Thymus (tissue), 11 donors: ENCODE measurements around the gene MLH3. TPM values are rescaled to one million over a fixed set of nuclear protein-coding genes. Genes with fewer than 3 reads are reported as not detected.

Experiments
- DNase-seq, 9 donors: peaks; one replicate each; pipeline ENCODE4 v3.0.0-alpha.2; 2013; ENCODE audit warnings: low spot score in 9 of 9, low read depth in 6 of 9, missing footprints in 1 of 9
- H3K27ac ChIP-seq, 2 donors: one replicate each; pipeline ENCODE4 v1.5.1; 2013; ENCODE audit warnings: control low read depth in 1 of 2, low read depth in 1 of 2, low read length in 1 of 2, mild to moderate bottlenecking in 1 of 2, moderate library complexity in 1 of 2
- H3K27me3 ChIP-seq, 2 donors: one replicate each; pipeline ENCODE4 v1.5.1; 2013; ENCODE audit warnings: low read length in 1 of 2; ENCODE audit not compliant: control insufficient read depth in 2 of 2, insufficient read depth in 1 of 2
- H3K36me3 ChIP-seq, 2 donors: one replicate each; pipeline ENCODE4 v1.5.1; 2013; ENCODE audit warnings: low read length in 1 of 2, mild to moderate bottlenecking in 1 of 2, moderate library complexity in 1 of 2; ENCODE audit not compliant: control insufficient read depth in 2 of 2, insufficient read depth in 2 of 2
- H3K4me1 ChIP-seq, 2 donors: one replicate each; pipeline ENCODE4 v1.5.1; 2013; ENCODE audit warnings: low read length in 2 of 2; ENCODE audit not compliant: control insufficient read depth in 2 of 2, insufficient read depth in 2 of 2
- H3K4me3 ChIP-seq, 2 donors: one replicate each; pipeline ENCODE4 v1.5.1; 2013; ENCODE audit warnings: low read length in 2 of 2, control low read depth in 1 of 2, mild to moderate bottlenecking in 1 of 2
- H3K9me3 ChIP-seq, 2 donors: one replicate each; pipeline ENCODE4 v1.5.1; 2013; ENCODE audit warnings: low read length in 1 of 2, mild to moderate bottlenecking in 1 of 2; ENCODE audit not compliant: control insufficient read depth in 2 of 2, insufficient read depth in 1 of 2
- WGBS: extraction: QIAGEN DNeasy Blood & Tissue Kit; methylation state at CpG from one replicate; pipeline ENCODE4 v1.1.7; 2013; 5-methylcytosine and 5-hydroxymethylcytosine counted together
- polyA plus RNA-seq: library from polyadenylated mRNA; stranded (reverse); fragments of 200-250 nt; gene quantifications from one replicate; pipeline ENCODE4 v1.2.3, GENCODE V29; 2013
- total RNA-seq: library from RNA; stranded (reverse); fragments of 120-200 nt; gene quantifications from one replicate; pipeline ENCODE4 v1.2.4, GENCODE V29; 2013
- donor health status: healthy.

MLH3 gene
- total and polyA plus RNA-seq, 2 donors = 20.5 to 22.8 TPM

DNA sequence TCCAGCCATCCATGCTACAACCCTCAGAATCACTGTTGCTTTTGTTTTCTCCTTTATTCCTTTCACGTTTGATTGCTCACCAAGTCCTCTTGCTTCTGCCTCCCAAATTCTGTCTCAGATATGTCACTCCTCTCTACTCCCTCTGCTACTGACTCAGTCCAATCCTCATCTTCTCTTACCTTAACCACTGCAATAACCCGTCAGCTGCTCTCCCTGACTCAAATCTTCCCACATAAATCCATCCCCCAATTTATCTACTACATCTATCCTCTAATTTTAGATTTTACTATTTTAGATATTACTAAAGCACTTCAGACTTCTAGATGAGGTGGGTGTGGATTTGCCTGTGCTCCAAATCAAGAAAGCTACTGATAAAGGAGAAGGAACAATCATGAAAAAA lies 25.4 kb downstream of the MLH3 start:
- WGBS = over 99% methylated on average over 2 of the region's 2 CpGs
- Histone ChIP-seq H3K27me3 (no peaks in the 10 kb centered on the region), H3K27ac (no peak overlapping the region), H3K4me3 (no peak overlapping the region), H3K4me1 (no peaks in the 10 kb centered on the region), H3K36me3 (peaks cover 0 to 41% of the 10 kb centered on the region in 2 donors), H3K9me3 (no peaks in the 10 kb centered on the region)
- no peak for DNase-seq

DNA sequence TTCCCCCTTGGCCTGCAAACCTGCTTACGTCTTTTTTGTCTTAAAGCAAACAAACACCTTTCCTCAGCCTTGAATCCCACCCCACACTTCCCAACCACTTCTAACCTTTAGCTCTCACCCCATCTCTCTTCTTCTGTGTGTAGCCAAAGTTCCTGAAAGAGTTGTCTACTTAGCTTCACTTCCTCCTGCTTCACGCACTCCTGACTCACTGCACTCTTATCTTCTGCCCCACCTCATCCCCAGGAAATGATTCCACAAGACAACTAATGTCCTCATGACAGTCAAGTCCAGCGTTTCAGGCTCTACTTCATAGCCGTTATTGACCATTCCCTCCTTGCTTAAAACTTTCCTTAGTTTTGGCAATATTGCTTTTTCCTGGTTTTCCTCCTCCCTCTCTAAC lies 26.2 kb downstream of the MLH3 start:
- Histone ChIP-seq H3K27ac (no peak overlapping the region), H3K4me1 (no peaks in the 10 kb centered on the region), H3K9me3 (no peaks in the 10 kb centered on the region), H3K36me3 (peaks cover 0 to 46% of the 10 kb centered on the region in 2 donors), H3K27me3 (no peaks in the 10 kb centered on the region), H3K4me3 (no peak overlapping the region)
- DNase-seq = no peak
- WGBS = 80% methylated on average over 4 of the region's 4 CpGs

DNA sequence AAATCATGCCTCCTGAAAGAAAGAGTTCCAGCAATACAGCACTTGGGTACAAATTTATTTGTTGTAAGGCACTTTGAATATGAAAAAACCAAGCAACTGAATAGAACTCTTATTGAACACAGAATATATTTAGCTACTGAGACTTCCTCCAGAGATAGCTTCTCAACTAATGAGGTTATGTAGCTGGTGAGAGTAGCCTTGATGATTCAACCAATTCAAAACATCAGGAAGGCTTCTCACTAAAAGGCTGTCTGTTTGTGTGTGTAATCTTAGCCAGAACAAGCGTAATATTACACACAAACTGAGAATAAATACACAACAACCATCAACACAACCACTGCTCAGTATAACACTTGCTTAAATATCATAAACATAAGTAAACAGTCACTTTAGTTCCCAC lies 28.2 kb downstream of the MLH3 start:
- Histone ChIP-seq H3K4me3 (no peak overlapping the region), H3K4me1 (no peaks in the 10 kb centered on the region), H3K9me3 (no peaks in the 10 kb centered on the region), H3K27me3 (no peaks in the 10 kb centered on the region), H3K27ac (no peak overlapping the region), H3K36me3 (peaks cover 3 to 49% of the 10 kb centered on the region in 2 donors)
- 97% methylated on average over 1 of the region's 1 CpG for WGBS
- DNase-seq = no peak

GRCh38 chr14:75022655-75023054 lies 28.6 kb downstream of the MLH3 start:
- no peak overlapping the region for H3K27ac ChIP-seq

DNA sequence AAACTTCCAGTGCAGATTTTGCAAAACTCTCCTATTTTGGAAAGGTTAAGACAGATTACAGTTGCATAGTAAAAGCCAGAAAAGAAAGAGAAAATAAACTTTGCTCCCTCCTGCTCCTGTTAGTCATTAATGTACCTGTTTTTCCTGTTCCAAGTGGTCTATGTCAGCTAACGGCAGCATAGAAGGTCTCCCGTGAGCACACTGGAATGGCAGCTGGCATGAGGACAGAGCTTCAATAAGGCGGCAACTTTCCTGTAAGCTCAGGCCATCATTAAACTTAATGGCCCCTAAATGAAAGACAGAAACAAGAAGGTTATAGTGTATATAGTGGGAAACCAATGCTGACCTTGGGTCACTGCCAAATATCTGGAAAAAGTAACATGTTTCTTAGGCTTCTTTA lies 32.6 kb downstream of the MLH3 start:
- Histone ChIP-seq H3K4me3 (no peak overlapping the region), H3K27ac (no peak overlapping the region), H3K36me3 (peaks cover 7 to 68% of the 10 kb centered on the region in 2 donors), H3K27me3 (no peaks in the 10 kb centered on the region), H3K9me3 (no peaks in the 10 kb centered on the region), H3K4me1 (no peaks in the 10 kb centered on the region)
- no peak for DNase-seq
- WGBS = 96% methylated on average over 3 of the region's 3 CpGs

More at GRCh38 chr14:75022655-75023054, 28.6 kb downstream of the MLH3 start:
- no peak overlapping the region for H3K4me3 ChIP-seq
- no peak for DNase-seq
- H3K4me1 ChIP-seq = no peaks in the 10 kb centered on the region
- WGBS = 95% methylated on average over 8 of the region's 8 CpGs
- no peaks in the 10 kb centered on the region for H3K9me3 ChIP-seq
- H3K27me3 ChIP-seq = no peaks in the 10 kb centered on the region
- peaks cover 3 to 51% of the 10 kb centered on the region in 2 donors for H3K36me3 ChIP-seq

- Histone ChIP-seq H3K27ac (no peak overlapping the region), H3K4me1 (no peaks in the 10 kb centered on the region), H3K4me3 (no peak overlapping the region), H3K27me3 (no peaks in the 10 kb centered on the region), H3K9me3 (no peaks in the 10 kb centered on the region), H3K36me3 (peaks cover 9 to 63% of the 10 kb centered on the region in 2 donors)
- 99% methylated on average over 3 of the region's 3 CpGs for WGBS
- DNase-seq = no peak
Observed at GRCh38 chr14:75016815-75017214, 34.5 kb downstream of the MLH3 start.

DNA sequence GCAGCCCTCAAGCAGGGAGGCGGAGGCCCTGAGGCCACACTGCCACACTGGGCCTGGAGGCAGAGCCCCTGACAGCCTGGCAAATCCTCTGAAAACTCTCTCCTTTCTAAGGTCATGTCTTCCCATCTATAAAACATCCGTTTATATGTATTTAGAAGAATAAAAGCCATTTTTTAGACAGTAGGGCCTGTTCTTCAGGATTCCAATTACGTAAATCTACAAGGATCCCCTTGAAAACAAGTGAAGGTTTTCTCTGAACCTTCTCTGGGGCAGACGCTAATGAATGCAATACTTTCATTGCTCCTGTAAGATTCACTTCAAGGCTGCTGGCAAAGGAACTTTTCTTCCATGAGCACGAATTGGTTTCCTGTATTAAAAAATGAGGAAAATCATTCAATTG lies 35.8 kb downstream of the MLH3 start:
- peaks cover 15 to 63% of the 10 kb centered on the region in 2 donors for H3K36me3 ChIP-seq
- no peak overlapping the region for H3K27ac ChIP-seq
- H3K9me3 ChIP-seq = no peaks in the 10 kb centered on the region
- no peaks in the 10 kb centered on the region for H3K27me3 ChIP-seq
- no peak for DNase-seq
- no peaks in the 10 kb centered on the region for H3K4me1 ChIP-seq
- H3K4me3 ChIP-seq = no peak overlapping the region
- over 99% methylated on average over 5 of the region's 5 CpGs for WGBS

GRCh38 chr14:75013290-75013689 lies 38.0 kb downstream of the MLH3 start:
- no peak overlapping the region for H3K4me3 ChIP-seq
- no peaks in the 10 kb centered on the region for H3K9me3 ChIP-seq
- H3K4me1 ChIP-seq = no peaks in the 10 kb centered on the region
- DNase-seq = no peak
- H3K27me3 ChIP-seq = no peaks in the 10 kb centered on the region
- WGBS = 96% methylated on average over 6 of the region's 6 CpGs
- peaks cover 29 to 71% of the 10 kb centered on the region in 2 donors for H3K36me3 ChIP-seq
- no peak overlapping the region for H3K27ac ChIP-seq

- Histone ChIP-seq H3K27me3 (no peaks in the 10 kb centered on the region), H3K27ac (no peak overlapping the region), H3K9me3 (no peaks in the 10 kb centered on the region), H3K36me3 (peaks cover 39 to 78% of the 10 kb centered on the region in 2 donors), H3K4me1 (no peaks in the 10 kb centered on the region), H3K4me3 (no peak overlapping the region)
- WGBS = 95% methylated on average over 4 of the region's 4 CpGs
- DNase-seq = no peak
Observed at GRCh38 chr14:75011356-75011994, 39.8 kb downstream of the MLH3 start.
